Forelimb muscle (tissue), 1 donor: ENCODE data around the gene NFKBIA. TPM values are rescaled to one million over a fixed set of nuclear protein-coding genes. Genes with fewer than 3 reads are reported as not detected.
"Not testable (repeated sequence)": the region's sequence is repeated elsewhere in the genome, so short reads cannot be mapped to it uniquely, and the experiment has no call there.

Experiments used
- DNase-seq: peaks from one replicate; pipeline ENCODE4 v3.0.0-alpha.2; 2013; ENCODE audit warnings: low read depth
- polyA plus RNA-seq: library from polyadenylated mRNA; unstranded; fragments of 120-200 nt; gene quantifications from one replicate; pipeline ENCODE4 v1.2.1, GENCODE V29; 2013; ENCODE audit not compliant: insufficient read length

NFKBIA gene
- 41.0 TPM for polyA plus RNA-seq

GRCh38 chr14:35404449-35405303, at the start of gene NFKBIA:
NFKBIA (minus strand) TSS chr14:35404749; CDS start chr14:35404644, 105 bp downstream.
- DNase-seq: no peak

- DNase-seq: no peak
These were observed 41.9 kb upstream of the NFKBIA start for GRCh38 chr14:35446450-35446849.

GRCh38 chr14:35444104-35444503, 39.6 kb upstream of the NFKBIA start:
- DNase-seq: no peak

- no peak for DNase-seq
These were observed 36.6 kb upstream of the NFKBIA start for GRCh38 chr14:35441160-35441559.

- DNase-seq: no peak
These were observed 34.6 kb upstream of the NFKBIA start for GRCh38 chr14:35438910-35439713.

GRCh38 chr14:35438492-35438891, 33.9 kb upstream of the NFKBIA start:
- DNase-seq: not testable (repeated sequence)

- DNase-seq: no peak
These were observed 30.6 kb upstream of the NFKBIA start for GRCh38 chr14:35435177-35435576.

GRCh38 chr14:35433826-35434225, 29.3 kb upstream of the NFKBIA start:
- DNase-seq: no peak

- DNase-seq: no peak
These were observed 26.1 kb upstream of the NFKBIA start for GRCh38 chr14:35430459-35431199.

GRCh38 chr14:35429951-35430350, 25.4 kb upstream of the NFKBIA start:
- DNase-seq: no peak

- DNase-seq: no peak
These were observed 21.3 kb upstream of the NFKBIA start for GRCh38 chr14:35425850-35426249.

- no peak for DNase-seq
These were observed 19.1 kb upstream of the NFKBIA start for GRCh38 chr14:35423621-35424020.

- DNase-seq: no peak
These were observed 15.7 kb upstream of the NFKBIA start for GRCh38 chr14:35420036-35420811.

GRCh38 chr14:35419429-35419841, 14.9 kb upstream of the NFKBIA start:
- no peak for DNase-seq

GRCh38 chr14:35418093-35418492, 13.5 kb upstream of the NFKBIA start:
- no peak for DNase-seq

GRCh38 chr14:35416108-35416750, 11.7 kb upstream of the NFKBIA start:
- DNase-seq: no peak

GRCh38 chr14:35414365-35414764, 9.8 kb upstream of the NFKBIA start:
- no peak for DNase-seq

- no peak for DNase-seq
These were observed 7.9 kb upstream of the NFKBIA start for GRCh38 chr14:35412272-35413056.

- no peak for DNase-seq
These were observed 6.3 kb upstream of the NFKBIA start for GRCh38 chr14:35410858-35411257.

GRCh38 chr14:35409595-35409994, 5.0 kb upstream of the NFKBIA start:
- DNase-seq: no peak
